GM23338 (cell line): ENCODE results near the gene SULF2.

ENCODE experiments used
- CREB1 ChIP-seq: fragments of 250-450 bp; sonication (Bioruptor Pico); IDR thresholded peaks from 2 replicates; pipeline ENCODE4 v1.5.0; 2020; ENCODE audit warnings: low read depth, mild to moderate bottlenecking, moderate library complexity
- CTCF ChIP-seq, 2 experiments: fragments of 200-600 bp in 1 of 2; sonication (generic) in 1 of 2; conservative IDR thresholded peaks; 2 replicates each; pipeline versions ENCODE4 v1.5.1 to v1.6.1; 2016 to 2017; ENCODE audit warnings: antibody characterized with exemption in 2 of 2, low read depth in 2 of 2, mild to moderate bottlenecking in 2 of 2, moderate library complexity in 1 of 2
- EZH2 ChIP-seq: fragments of 200-600 bp; sonication (generic); IDR thresholded peaks from one replicate; pipeline ENCODE4 v1.8.0; 2017; ENCODE audit warnings: antibody characterized with exemption, mild to moderate bottlenecking, low read depth; ENCODE audit not compliant: unreplicated experiment
- EZH2phosphoT487 ChIP-seq: fragments of 200-600 bp; sonication (generic); IDR thresholded peaks from one replicate; pipeline ENCODE4 v1.8.1; 2018; ENCODE audit warnings: antibody characterized with exemption; ENCODE audit not compliant: unreplicated experiment
- JUNB ChIP-seq: IDR thresholded peaks from one replicate; pipeline ENCODE4 v1.6.1; 2016; ENCODE audit warnings: antibody characterized with exemption; ENCODE audit not compliant: unreplicated experiment

- TF ChIP-seq JUNB = no peak
- no peak for TF ChIP-seq CTCF (conservative IDR thresholded peaks at IDR 0.05; ENCODE audit: low read depth in 2 of 2)
- no peak for TF ChIP-seq EZH2phosphoT487
- TF ChIP-seq CREB1 = no peak
- no peak for TF ChIP-seq EZH2
Observed at GRCh38 chr20:47764154-47764733, 21.0 kb downstream of the SULF2 start.
